AG04449 (cell line): ENCODE measurements around the gene ANO1.

Experiments
- CTCF ChIA-PET: fragments of 350-600 bp; formaldehyde crosslinking; extraction: SDS; loops from one replicate; lab custom pipeline; 2021; ENCODE audit warnings: antibody characterized with exemption; lab: Yijun Ruan, JAX
- POLR2A ChIA-PET: fragments of 400-600, 350-600 bp; formaldehyde crosslinking; extraction: SDS; loops from one replicate; lab custom pipeline; 2020; ENCODE audit warnings: antibody characterized with exemption, inconsistent platforms; lab: Yijun Ruan, JAX
- DNase-seq: peaks from one replicate; pipeline ENCODE4 v3.0.0-alpha.2; 2010; ENCODE audit warnings: low read depth, low spot score
- H3K4me3 ChIP-seq: 2 replicates; pipeline ENCODE4 v1.5.1; 2011; ENCODE audit warnings: low read depth, mild to moderate bottlenecking, control low read depth, low read length
- CTCF ChIP-seq: IDR thresholded peaks from one replicate; pipeline ENCODE4 v1.5.1; 2011; ENCODE audit warnings: mild to moderate bottlenecking, moderate library complexity, low read length, control low read depth, inconsistent platforms; ENCODE audit not compliant: insufficient read depth; ENCODE audit errors: missing control alignments

ANO1 gene

GRCh38 chr11:70074746-70075145 lies 3.4 kb upstream of the ANO1 start:
- no peak for DNase-seq
- TF ChIP-seq CTCF, result no peak
- ChIA-PET CTCF (no interaction called here), POLR2A (no interaction called here)
- H3K4me3 ChIP-seq, result no peak overlapping the region

DNA sequence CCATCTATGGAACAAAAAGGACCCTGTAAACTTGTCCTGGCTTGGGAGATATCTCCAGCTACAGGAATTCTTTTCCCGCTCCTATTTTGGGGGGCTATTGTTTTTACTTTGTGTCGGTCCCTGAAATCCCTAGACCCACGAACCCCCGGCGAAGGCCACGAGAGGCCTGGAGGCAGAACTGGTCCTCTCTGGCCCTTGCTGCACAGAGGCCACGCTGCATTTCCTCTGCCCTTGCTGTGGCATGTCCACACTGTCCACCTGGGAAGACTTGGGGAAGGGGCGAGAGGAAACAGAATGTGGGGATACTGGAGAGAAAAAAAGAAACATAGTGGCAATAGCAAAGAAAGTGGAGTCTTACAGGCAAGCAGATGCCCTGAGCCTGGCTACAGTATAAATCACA lies 2.3 kb upstream of the ANO1 start:
- POLR2A ChIA-PET, result no interaction called here
- CTCF ChIA-PET, result no interaction called here
- DNase-seq, result no peak
- H3K4me3 ChIP-seq, result no peak overlapping the region
- no peak for TF ChIP-seq CTCF

GRCh38 chr11:70076461-70076931 lies 1.6 kb upstream of the ANO1 start:
- ChIA-PET POLR2A (no interaction called here), CTCF (no interaction called here)
- H3K4me3 ChIP-seq, result no peak overlapping the region
- DNase-seq, result no peak
- TF ChIP-seq CTCF, result no peak

DNA sequence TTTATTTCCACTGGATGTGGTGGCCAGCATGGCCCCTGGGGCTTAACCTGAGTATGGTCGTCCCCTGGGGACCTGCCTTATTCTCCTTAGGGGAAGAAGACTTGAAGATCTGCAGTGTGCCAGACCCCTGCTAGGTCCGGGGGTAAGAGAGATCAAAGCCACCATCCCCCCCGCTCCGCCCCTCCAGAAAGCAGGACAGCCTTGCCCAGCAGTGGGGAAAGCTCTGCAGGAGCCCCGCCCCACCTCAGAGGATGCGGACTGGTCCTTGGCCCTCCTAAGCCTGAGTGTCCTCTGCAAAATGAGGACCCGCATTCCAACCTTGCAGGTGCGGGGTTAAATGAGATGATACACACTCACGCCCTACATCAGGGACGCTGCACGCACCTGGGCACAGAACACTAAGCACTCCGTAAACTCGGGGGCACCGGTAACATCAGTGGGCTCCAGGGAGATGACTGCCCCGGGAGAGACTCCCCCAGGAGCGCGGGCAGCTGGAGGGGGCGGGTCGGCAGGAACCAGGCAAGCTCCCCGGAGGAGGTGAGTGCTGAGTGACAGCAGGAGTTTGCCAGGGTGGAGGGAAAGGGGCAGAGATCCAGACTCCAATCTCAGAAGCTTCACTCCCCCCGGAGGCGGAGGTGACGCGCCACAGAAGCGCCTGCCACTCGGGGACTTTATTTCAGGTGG lies 564 bp upstream of the ANO1 start:
- TF ChIP-seq CTCF, result no peak
- CTCF ChIA-PET, result no interaction called here
- DNase-seq, result no peak
- no peak overlapping the region for H3K4me3 ChIP-seq
- POLR2A ChIA-PET, result interaction anchor here (0.6 to 0.7 kb wide), 2 partner anchors 43 to 126 kb away, joined by 3 read pairs; no protein-coding TSS in a partner anchor

GRCh38 chr11:70078781-70079616 lies 882 bp downstream of the ANO1 start:
- TF ChIP-seq CTCF, result no peak
- H3K4me3 ChIP-seq, result no peak overlapping the region
- POLR2A ChIA-PET, result no interaction called here
- CTCF ChIA-PET, result no interaction called here
- no peak for DNase-seq

GRCh38 chr11:70079691-70080090 lies 1.6 kb downstream of the ANO1 start:
- no peak for TF ChIP-seq CTCF
- no peak for DNase-seq
- H3K4me3 ChIP-seq, result no peak overlapping the region
- CTCF ChIA-PET, result no interaction called here
- POLR2A ChIA-PET, result no interaction called here
